Measurements from ENCODE around the gene DTNB. TPM values are rescaled to one million over a fixed set of nuclear protein-coding genes. Genes with fewer than 3 reads are reported as not detected.

Gene DTNB
- total RNA-seq, 4 donors from 2014 or later, result 2.2 to 7.8 (median 3.9) TPM

DNA sequence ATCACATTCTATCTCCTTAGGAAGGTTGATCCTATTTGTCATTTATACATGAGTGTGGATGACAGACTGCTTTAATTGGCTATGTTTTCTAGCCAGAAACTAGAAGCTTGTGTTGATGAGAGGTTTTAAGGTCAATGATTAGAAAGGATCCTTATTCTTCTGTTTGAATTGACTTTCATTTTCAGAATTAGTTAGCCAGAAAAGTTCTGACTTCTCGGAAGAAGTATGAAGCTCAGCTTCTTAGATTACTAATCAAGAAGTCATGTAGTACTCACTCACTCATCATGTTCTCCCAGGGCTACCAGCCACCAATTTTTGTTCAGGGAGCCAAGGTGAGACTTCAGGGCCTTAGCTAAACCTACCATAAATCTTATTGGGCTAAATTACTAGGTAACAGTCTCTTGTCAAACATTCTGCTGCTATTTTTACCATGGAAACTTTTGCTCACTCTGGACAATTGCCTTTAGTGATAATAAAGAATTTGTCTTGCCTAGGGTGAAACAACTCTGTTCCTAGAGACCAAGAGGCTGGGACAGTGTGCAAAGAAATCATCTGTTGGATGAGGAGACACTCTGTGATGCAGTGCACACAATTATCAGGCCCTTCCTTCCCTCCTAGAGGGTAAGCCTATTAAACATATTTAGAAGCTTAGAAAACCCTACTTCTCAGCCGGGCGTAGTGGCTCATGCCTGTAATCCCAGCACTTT is 220.0 kb downstream of the DTNB start:
- in situ Hi-C loops (cut with MboI; ENCODE audit: low pct_ligation_motif_present in 1 of 4, low pct_unique_long_range_greater_than_20kb in 1 of 4, low sequenced_read_pairs in 3 of 4), result no loop called here
- DNase-seq, result no peak
- H3K27ac ChIP-seq, result peak overlapping the region in 2 of 4 donors; percentile 6 to 16

GRCh38 chr2:25448808-25449207 is 224.6 kb downstream of the DTNB start:
- H3K4me1 ChIP-seq, result peaks cover 0 to 9% (median 3%) of the 10 kb centered on the region in 4 donors
- intact Hi-C loops (cut with DNase I; ENCODE audit: low total_unique reads), result loop anchor here (1.0 kb wide), 1 partner anchor 29 kb away; no protein-coding TSS in a partner anchor
- no peaks in the 10 kb centered on the region for H3K36me3 ChIP-seq
- no peak overlapping the region for H3K27ac ChIP-seq
- TF ChIP-seq POLR2A (IDR thresholded peaks at IDR 0.05) (no peak), POLR2AphosphoS5 (IDR thresholded peaks at IDR 0.05) (no peak), EP300 (IDR thresholded peaks at IDR 0.05; ENCODE audit: low read depth) (no peak), CTCF (IDR thresholded peaks at IDR 0.05) (no peak)
- no peak for DNase-seq
- in situ Hi-C loops (cut with MboI; ENCODE audit: low pct_ligation_motif_present in 1 of 4, low pct_unique_long_range_greater_than_20kb in 1 of 4, low sequenced_read_pairs in 3 of 4), result no loop called here
- H3K27me3 ChIP-seq, result no peaks in the 10 kb centered on the region
- 70 to 76% methylated on average over 4 to 6 of the region's 6 CpGs for WGBS, 2 donors (ENCODE audit: low coverage in 1 of 2)
- no peaks in the 10 kb centered on the region for H3K9me3 ChIP-seq
- H3K4me3 ChIP-seq, result no peak overlapping the region

More for the DNA sequence above, 220.0 kb downstream of the DTNB start:
- Histone ChIP-seq H3K4me3 (no peak overlapping the region), H3K9me3 (no peaks in the 10 kb centered on the region), H3K4me1 (peaks cover 0 to 11% (median 3%) of the 10 kb centered on the region in 4 donors), H3K27me3 (no peaks in the 10 kb centered on the region), H3K36me3 (no peaks in the 10 kb centered on the region)
- 70% methylated on average over 3 of the region's 3 CpGs; no CpG with 5 or more reads in 1 of the 2 donors for WGBS, 2 donors (ENCODE audit: low coverage in 1 of 2)
- intact Hi-C loops (cut with DNase I; ENCODE audit: low total_unique reads), result no loop called here
- TF ChIP-seq POLR2A (IDR thresholded peaks at IDR 0.05), result no peak

DNA sequence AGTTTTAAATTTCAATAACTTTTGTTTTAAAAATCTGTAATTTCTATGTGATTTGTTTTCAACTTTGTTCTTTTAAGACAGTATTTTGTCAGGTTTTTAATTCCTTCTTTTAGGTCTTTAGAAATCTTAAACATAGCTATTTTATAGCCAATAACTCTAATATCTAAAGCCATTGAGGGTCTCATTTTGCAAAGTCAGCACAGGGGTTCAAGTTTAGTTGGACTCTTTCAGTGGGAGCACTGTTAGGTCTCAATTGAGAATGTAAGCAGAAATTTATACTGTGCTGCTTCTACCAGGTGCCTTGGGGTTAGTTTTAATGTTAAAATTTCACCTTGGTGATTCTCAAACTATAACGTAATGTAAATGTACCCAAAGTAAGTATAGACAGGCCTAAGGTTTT is 226.4 kb downstream of the DTNB start:
- no peaks in the 10 kb centered on the region for H3K4me1 ChIP-seq
- in situ Hi-C loops (cut with MboI; ENCODE audit: low pct_ligation_motif_present in 1 of 4, low pct_unique_long_range_greater_than_20kb in 1 of 4, low sequenced_read_pairs in 3 of 4) (no loop called here), intact Hi-C loops (cut with DNase I; ENCODE audit: low total_unique reads) (no loop called here)
- DNase-seq, result no peak
- H3K27ac ChIP-seq, result no peak overlapping the region
- WGBS, 2 donors (ENCODE audit: low coverage in 1 of 2), result 91 to 100% methylated on average over 1 of the region's 1 CpG
- no peaks in the 10 kb centered on the region for H3K36me3 ChIP-seq
- H3K4me3 ChIP-seq, result no peak overlapping the region
- H3K9me3 ChIP-seq, result no peaks in the 10 kb centered on the region
- TF ChIP-seq POLR2A (IDR thresholded peaks at IDR 0.05), result no peak
- no peak for TF ChIP-seq EP300 (IDR thresholded peaks at IDR 0.05; ENCODE audit: low read depth)
- no peak for TF ChIP-seq CTCF (IDR thresholded peaks at IDR 0.05)
- H3K27me3 ChIP-seq, result no peaks in the 10 kb centered on the region

- Histone ChIP-seq H3K36me3 (no peaks in the 10 kb centered on the region), H3K27ac (no peak overlapping the region), H3K27me3 (no peaks in the 10 kb centered on the region), H3K4me3 (no peak overlapping the region), H3K4me1 (no peaks in the 10 kb centered on the region), H3K9me3 (no peaks in the 10 kb centered on the region)
- no peak for TF ChIP-seq POLR2A (IDR thresholded peaks at IDR 0.05)
- TF ChIP-seq CTCF (IDR thresholded peaks at IDR 0.05), result no peak
- TF ChIP-seq EP300 (IDR thresholded peaks at IDR 0.05; ENCODE audit: low read depth), result no peak
- no peak for TF ChIP-seq POLR2AphosphoS5 (IDR thresholded peaks at IDR 0.05)
- 92 to 94% methylated on average over 2 to 4 of the region's 4 CpGs for WGBS, 2 donors (ENCODE audit: low coverage in 1 of 2)
- in situ Hi-C loops (cut with MboI; ENCODE audit: low pct_ligation_motif_present in 1 of 4, low pct_unique_long_range_greater_than_20kb in 1 of 4, low sequenced_read_pairs in 3 of 4) (no loop called here), intact Hi-C loops (cut with DNase I; ENCODE audit: low total_unique reads) (no loop called here)
- DNase-seq, result no peak
Measured at GRCh38 chr2:25446122-25446521, 227.3 kb downstream of the DTNB start.

DNA sequence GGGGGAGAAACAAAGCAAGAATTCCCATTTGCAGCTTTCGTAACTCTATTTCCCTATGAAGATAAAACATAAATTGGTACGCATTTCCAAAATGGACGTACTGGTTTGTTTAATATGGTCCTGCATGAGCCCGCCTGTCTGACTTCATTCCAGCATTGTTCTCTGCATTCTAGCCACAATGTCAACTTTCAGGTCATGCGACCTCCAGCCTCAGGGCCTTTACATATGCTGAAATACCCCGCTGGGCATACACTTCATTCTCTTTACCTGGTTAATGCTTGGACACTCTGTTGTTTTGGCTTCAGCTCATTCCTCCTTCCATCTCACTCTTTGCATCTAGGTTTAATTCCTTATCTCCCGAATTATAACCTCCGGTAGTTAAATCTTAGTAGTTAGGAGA is 227.9 kb downstream of the DTNB start:
- DNase-seq, result no peak
- intact Hi-C loops (cut with DNase I; ENCODE audit: low total_unique reads) (no loop called here), in situ Hi-C loops (cut with MboI; ENCODE audit: low pct_ligation_motif_present in 1 of 4, low pct_unique_long_range_greater_than_20kb in 1 of 4, low sequenced_read_pairs in 3 of 4) (no loop called here)
- no peaks in the 10 kb centered on the region for H3K27me3 ChIP-seq
- TF ChIP-seq POLR2A (IDR thresholded peaks at IDR 0.05) (no peak), EP300 (IDR thresholded peaks at IDR 0.05; ENCODE audit: low read depth) (no peak), POLR2AphosphoS5 (IDR thresholded peaks at IDR 0.05) (no peak), CTCF (IDR thresholded peaks at IDR 0.05) (no peak)
- H3K4me3 ChIP-seq, result no peak overlapping the region
- 67 to 84% methylated on average over 6 to 8 of the region's 8 CpGs for WGBS, 2 donors (ENCODE audit: low coverage in 1 of 2)
- no peaks in the 10 kb centered on the region for H3K9me3 ChIP-seq
- H3K4me1 ChIP-seq, result no peaks in the 10 kb centered on the region
- H3K27ac ChIP-seq, result no peak overlapping the region
- no peaks in the 10 kb centered on the region for H3K36me3 ChIP-seq
